HG02852 (cell line): ENCODE data around the gene FAM184B.

Experiments used
- ATAC-seq: cut with Tn5 transposase; IDR thresholded peaks from one replicate; pipeline ENCODE4 v1.9.1; 2021; ENCODE audit warnings: mild to moderate bottlenecking, moderate library complexity; ENCODE audit not compliant: unreplicated experiment

The FAM184B gene

DNA sequence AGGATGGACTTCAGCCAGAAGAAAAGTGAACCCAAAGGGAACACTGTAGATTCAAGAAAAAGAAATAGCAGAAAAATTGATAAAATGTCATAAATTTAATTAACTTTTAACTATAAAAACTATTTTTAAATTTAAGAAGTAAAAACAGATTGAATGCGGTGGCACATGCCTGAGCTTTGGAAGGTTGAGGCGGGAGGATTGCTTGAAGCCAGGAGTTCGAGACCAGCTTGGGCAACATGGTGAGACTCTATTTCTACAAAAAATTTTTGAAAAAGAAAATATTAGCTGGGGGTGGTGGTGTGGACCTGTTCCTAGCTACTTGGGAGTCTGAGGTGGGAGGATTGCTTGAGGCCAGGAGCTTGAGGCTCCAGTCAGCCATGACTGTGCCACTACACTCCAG is 3.0 kb downstream of the FAM184B start:
- no peak for ATAC-seq

DNA sequence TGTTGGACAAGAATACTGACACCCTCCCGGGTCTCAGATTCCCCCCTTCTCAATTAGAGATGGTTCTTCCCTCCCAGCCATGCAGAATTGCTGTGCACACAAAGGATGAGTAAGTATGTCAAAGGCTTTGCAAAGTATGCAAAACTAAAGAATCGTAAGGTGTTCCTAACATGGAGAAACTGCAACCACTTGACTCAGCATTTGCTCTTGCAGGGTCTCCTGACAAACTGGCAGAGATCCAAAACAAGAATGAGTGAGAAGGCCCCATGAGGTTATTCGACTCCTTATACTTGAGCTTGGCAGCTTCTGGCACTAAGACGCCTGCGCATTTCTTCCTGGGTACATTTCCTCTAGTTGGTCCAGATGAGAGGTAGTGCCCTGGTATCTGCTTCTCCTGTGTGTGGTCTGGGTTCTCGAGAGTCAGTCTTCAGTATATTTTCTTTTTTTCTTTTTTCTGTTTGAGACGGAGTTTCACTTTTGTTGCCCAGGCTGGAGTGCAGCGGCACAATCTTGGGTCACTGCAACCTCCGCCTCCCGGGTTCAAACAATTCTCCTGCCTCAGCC is 8.2 kb downstream of the FAM184B start:
- ATAC-seq: no peak

DNA sequence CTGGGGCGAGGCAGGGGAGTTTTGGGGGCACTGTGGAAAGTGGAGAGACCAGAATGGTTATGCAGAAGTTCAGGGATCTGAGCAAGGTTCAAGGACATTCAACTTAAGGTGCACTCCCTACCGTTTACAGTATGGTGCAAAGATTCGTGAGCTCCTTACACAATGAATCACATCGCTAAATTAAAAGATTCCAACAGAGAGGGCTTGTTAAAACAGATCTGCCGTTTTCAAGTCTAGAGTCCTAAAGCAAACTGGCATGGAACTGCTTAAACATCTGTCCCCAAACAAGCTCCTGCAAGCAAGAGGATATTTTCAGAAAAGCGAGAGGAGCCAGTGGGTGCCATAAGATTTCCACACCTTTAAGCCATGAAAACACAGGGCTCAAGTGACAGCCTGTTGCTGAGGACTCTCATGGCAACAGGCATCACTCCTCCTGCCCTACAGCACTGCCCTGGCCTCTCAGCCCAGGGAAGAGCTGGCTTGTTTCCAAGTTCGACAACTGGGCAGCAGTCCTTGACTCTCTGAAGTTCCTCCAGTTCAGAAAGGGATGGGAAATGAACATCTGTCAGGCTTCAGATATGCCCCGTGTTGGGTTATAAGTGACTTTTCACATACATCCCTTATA is 10.0 kb downstream of the FAM184B start:
- no peak for ATAC-seq

DNA sequence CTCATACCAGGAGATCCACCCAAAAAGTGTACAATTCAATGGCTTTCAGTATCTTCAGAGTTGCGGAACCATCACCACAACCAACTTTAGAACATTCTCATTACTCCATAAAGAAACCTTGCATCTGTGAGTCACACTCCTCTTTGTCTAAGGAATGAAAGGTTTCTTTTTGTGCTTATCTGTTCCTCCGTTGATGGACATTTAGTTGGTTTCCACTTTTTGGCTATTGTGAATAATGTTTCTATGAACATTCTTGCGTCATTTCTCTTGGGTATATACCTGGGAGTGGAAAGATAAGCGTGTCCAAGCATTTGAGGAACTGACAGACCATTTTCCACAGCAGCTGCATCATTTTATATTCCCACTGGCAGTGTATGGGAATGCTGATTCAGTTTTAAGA is 10.6 kb downstream of the FAM184B start:
- ATAC-seq: no peak

DNA sequence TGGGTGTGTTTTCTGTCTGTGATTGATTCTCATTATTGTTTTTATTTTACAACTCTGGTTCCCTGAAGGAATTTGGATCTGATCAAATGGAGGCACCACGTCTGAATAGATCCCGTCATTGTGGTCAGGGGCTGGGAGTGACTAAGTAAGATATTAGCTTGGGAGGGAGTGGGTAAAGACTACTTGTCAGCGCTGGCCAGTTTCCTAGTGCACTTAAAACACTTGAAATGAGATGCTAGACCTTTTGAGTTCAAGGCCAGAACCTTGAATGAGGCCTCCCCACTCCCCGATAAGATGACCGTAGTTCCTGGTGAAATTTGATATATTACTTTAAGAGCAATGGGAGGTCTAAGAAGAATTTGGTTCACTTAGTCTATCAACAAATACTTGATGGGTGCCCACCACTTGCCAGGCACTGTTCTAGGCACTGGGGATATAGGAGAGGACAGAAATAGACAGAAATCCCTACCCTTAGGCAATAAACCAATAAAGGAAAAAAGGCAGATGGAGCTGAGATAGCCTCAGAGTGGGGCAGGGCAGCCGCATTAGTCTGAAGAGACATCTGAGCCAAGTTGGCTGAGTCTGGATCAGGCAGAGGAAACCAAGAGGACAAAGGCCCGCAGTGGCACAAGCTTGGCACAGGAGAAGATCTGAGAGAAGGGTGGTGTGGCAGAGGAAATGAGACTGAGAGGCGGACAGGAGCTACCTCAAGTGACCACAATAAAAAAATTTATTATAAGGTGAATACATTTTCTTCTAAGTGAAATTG is 11.8 kb downstream of the FAM184B start:
- no peak for ATAC-seq

DNA sequence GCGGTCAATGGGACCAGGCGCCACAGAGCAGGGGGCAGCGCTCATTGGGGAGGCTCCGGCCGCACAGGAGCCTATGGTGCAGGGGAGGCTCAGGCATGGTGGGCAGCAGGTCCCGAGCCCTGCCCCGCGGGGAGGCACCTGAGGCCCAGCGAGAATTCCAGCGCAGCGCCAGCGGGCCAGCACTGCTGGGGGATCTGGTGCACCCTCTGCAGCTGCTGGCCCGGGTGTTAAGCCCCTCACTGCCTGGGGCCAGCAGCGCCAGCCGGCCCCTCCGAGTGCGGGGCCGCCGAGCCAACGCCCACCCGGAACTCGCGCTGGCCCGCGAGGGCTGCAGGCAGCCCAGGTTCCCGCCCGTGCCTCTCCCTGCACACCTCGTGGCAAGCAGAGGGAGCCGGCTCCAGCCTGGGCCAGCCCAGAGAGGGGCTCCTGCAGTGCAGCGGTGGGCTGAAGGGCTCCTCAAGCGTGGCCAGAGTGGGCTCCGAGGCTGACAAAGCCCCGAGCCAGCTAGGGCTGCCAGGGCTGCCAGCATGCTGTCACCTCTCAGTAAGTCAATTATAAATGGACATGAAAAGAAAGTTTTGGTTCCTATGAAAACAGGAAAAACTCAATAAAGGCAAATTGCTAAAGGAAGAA is 14.5 kb downstream of the FAM184B start:
- ATAC-seq: no peak

DNA sequence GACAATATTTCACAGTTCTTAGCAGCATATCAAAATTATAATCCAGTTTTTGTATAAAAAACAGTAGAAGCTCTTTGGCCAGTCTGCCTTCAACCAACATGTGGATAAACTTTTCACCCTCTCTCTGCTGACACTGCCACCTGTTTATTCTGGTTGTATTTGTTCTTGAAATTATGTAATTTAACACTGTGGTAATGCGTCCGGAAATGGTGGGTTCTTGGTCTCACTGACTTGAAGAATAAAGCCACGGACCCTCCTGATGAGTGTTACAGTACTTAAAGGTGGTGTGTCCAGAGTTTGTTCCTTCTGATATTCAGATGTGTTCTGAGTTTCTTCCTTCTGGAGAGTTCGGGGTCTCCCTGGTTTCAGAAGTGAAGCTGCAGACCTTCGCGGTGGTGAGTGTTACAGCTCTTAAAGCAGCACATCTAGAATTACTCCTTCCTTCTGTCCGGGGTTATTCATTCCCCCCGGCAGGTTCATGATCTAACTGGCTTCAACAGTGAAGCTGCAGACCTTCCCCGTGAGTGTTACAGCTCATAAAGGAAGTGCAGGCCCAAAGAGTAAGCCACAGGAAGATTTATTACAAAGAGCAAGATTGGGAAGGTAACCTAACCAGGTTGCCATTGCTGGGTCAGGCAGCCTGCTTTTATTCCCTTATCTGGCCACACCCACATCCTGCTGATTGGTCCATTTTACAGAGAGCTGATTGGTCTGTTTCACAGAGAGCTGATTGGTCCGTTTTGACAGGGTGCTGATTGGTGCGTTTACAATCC is 15.7 kb downstream of the FAM184B start:
- ATAC-seq: no peak

DNA sequence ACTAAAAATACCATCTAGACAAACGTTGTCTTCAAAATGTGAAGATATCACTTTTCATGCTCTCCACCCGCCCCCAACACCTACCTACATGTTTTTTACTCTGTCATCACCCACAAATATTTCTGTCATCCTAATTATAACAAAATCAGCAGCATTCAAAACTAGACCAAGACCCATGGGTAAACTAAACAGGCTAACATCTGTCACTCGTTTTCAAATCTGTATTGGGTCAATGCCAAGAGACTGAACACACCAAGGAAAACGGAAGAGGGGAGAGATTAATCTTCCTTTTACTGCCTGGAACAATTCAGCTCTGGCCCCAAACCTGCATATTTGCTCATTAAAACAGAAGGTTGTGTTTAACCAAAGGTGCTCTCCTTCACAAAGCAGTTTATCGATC is 17.5 kb downstream of the FAM184B start:
- no peak for ATAC-seq

DNA sequence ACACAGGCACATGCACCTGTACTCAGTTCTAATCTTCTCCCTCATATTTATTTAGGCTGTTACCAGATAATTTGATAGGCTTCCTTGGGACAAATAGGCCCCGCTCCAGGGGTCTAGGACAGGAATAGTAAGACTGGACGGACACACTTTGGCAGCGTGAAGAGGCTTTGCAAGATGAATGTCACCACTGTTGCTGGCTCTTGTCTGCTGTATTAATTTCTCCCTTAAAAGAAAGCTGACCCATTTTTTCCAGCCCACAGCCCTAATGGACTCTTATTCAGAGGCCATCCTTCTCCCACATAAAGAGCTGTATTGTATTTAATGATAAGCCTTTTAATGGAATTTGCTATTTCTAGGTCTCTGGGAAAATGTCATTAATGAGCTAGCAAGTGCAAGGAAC is 18.0 kb downstream of the FAM184B start:
- no peak for ATAC-seq

DNA sequence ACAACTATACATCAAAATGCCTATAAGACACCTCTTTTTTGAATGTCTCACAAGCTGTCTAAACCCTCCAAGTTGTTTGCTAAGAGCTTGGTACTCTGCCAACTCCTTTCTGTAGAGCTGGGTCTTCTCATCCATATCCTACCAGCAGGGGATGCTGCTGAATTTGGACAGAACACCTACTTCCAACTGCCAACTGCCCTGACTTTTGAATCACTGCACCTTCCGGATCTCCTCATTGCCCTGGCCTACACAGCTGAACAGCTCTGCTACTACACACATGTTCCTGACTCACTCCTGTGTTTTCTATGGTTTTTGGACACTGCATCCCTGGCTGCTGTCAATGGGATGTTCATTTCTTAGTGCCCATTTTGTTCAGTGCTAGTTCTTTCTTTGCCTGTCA is 18.7 kb downstream of the FAM184B start:
- no peak for ATAC-seq

DNA sequence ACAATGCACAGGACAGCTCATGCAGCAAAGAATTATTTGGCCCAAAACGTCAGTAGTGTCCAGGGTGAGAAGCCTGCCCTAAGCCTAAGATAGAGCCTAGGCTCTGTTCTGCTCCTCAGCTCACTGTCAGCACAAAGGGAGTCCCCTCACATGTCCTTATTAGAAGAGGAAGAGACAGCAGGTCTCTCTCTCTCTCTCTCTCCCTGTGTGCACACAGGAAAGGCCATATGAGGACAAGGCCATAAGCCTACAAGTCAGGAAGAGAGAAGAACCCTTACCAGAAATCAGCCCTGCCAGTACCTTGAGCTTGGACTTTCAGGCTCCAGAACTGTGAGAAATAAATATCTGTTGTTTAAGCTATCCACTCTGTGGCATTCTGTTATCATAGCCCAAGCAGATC is 20.4 kb downstream of the FAM184B start:
- ATAC-seq: no peak

DNA sequence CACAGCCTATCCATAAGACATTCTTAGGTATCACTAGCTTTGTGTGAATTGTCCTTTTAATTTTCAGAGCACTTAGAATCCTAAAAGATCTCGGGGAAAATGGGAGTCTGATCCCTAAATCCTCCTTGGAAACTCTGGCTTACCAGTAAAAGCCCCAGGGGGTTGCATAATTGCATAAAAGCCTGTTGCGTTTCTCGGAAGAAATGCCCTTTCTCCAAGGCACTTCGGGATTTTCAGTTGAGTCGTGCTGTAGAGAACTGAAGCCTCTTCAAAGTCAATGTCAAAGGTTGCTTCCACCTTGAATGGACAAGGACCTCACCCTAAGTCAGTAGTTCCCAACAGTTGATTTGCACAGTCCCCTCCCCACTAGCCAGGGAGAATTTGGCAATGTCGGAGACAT is 20.8 kb downstream of the FAM184B start:
- ATAC-seq: no peak

DNA sequence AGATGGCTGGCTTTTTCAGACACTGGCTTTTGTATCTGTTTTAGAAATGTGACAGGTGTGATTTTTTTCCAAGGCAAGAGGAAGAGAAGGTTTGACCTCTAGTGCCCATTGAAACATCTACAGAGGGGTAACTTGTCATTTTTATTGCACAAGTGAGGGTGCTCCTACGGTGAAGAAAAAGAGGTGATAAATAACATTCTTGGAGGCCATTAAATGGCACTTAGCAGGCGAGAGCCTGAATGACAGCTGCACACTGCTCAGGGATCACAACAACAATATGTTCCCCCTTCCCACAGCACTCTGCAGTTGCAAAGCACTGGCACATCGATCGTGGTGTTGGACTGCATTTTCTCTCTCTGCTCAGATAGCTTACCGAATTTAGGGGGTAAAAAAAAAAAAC is 22.9 kb downstream of the FAM184B start:
- ATAC-seq: no peak

DNA sequence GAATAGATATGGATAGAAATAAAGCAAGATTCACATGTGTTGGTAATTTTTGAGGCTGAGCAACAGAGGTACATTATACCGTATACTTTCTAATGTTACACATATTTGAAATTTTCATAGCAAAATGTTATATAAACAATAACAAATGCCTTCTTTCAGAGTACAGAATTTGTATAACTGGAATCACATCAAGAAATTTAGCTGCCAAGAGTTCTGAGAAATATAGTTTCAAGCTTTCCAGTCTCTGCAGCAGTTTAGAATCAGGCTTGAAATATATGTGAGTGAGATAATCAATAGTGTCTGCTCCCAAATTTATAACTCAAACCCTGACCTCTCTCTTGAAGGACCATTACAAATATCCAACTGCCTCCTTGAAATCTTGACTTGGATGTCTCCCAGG is 23.8 kb downstream of the FAM184B start:
- no peak for ATAC-seq

DNA sequence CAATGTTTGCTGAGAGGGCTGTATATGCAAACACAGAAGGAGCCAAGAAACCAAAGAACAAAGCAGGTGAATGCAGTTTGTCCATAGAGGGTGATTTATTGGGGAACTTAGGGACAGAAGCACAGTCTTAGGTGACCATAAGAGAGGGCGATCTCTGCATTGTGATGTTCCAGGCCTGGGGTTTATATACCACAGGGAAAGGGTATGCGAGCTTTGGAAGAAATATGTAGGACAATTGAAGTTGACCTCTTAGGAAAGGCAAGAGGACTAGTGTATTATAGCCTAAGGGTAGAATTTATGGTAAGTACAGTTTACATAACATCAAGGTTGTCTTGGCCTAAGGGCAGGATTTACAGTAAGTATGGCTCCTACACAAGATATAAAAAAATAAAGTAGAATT is 27.8 kb downstream of the FAM184B start:
- ATAC-seq: no peak

DNA sequence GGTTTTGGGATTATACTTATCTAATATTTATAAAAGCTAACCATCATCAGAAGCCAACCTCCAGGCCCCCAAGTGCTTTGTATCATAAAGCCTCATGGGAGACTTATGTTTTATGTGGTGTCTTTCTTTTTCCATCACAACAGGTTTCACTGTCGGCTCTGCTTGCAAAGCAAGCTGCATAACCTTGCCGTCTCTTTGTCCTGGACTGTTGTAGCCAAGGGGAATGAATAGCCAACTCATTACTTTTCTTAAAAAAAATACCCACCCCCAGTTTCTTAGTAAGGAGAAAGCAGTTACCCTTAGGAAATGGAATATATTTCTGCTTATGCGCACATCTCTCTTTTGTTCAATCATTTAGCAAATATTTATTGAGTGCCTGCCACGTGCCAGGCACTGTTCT is 40.7 kb downstream of the FAM184B start:
- no peak for ATAC-seq

DNA sequence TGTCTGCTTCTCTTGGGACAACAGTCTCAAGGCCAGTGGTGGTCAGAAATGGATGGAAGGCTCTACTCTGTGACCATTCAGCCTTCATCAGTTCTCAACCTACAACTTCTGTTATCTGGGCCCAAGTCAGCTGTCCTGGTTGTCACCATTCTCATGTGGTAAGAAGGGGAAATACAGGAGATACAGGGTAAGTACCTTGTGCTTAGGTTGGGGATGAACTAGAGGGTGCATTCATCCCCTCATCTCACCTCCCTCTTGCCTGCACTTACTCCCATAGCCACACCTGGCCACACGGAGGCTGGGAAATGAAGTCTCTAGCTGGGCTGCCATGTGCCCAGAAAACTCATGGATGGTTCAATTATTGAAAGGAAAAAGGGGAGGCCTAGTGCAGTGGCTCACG is 44.9 kb downstream of the FAM184B start:
- no peak for ATAC-seq

DNA sequence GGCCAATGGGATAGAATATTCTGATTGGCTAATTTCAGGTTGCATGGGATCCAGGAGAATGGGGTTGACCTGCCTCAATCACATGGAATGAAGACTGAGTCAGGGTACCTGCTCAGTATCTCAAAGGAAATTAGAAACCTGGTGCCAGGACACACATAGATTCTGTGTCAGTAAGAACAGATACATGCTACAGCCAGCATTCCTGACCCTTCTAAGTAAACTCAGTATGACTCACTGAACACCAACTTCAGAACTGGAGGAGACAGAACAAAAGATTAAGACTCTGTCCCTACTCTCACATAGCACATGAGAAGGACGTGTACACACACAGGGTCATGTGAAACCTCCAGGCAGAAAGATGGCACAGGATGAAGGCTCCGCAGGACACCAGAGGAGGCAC is 54.5 kb downstream of the FAM184B start:
- ATAC-seq: no peak

DNA sequence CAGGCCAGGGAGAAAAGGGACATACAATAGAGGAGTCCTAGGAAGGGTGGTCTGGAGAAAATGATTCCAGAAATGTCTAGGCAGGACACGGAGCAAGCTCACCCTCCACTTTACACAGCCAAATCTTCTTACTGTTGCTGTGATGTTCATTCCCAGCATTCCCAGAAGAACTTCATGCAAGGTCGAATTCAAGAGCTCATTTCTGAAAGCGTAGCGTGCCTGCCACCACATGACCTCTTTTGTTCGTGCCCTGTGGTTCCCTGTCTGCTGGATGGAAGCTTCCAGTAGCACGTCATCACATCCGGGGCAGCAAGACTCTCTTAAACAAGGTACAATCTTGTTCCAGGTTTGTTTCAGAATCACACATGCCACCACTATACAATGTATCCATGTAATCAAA is 57.8 kb downstream of the FAM184B start:
- no peak for ATAC-seq

DNA sequence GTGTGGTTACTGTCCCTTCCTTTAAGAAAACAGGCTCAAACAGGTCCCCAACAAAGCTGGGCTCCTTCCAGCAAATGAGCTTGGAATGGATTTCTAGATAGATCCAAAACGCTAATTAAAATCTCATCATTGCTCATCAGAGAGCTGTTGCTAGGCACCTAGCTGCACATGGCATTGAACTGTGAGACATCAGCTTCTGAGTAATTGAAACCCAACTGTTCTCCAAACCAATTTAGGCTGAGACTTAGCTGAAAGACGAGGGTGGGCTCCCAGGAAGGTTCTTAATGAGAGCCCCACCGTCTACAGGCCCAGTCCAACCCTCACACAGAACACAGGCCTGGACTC is 59.1 kb downstream of the FAM184B start:
- no peak for ATAC-seq
